ENCODE data around the gene CHCHD10. TPM values are rescaled to one million over a fixed set of nuclear protein-coding genes. Genes with fewer than 3 reads are reported as not detected.

Gene CHCHD10
- total and polyA plus RNA-seq, 2 of the 13 experiments (the other 11 are each of a cell fraction or from before 2014, with no cell fraction given): 37.0 to 62.8 TPM

DNA sequence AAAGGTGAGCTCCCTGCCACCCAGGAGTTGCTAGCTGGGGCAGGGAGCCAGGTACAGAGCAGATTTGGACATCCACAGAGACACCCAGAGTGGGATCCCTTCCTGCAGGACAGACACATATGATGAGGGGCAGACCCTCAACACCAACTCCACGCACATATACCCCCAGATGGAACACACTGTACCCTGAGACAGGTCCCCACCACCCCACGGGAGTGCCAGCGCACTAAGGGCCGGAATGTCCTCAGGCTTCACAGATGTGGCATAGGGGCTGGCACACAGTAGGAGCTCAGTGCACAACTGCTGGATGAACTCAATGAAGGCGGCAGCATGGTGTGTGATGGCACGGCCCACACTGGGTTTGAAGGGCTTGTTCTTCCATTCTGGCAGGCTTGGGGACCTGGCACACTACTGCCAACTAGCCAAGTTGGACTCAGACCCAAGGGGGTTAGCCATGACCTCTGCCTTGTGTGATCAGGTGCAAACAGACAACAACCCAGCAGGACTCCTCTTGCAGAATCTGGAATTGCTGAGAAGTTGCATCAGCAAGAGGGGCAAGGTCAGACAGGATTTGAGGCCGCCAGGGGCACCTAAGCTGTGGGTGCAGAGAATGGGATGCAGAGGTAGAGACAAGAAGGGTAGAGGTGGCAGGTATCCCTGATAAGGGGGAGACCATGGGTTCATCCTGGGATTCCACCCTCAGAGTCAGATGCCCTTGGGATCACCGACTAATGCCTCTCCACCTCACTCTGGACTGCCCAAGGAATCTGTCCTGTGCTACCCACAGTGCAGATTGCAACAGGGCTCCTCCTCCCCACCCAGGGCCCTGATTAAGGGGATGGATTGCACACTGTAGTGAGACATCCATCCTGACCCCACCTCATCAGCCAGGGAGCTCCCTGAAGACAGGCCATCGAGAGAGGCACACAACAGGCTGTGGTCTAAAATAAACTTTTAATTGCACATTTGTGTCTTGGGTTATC lies 2.6 kb downstream of the CHCHD10 start (continued):
- TF ChIP-seq RBFOX2 (IDR thresholded peaks at IDR 0.05; ENCODE audit: low read depth, low read length): no peak
- TF ChIP-seq ZNF468 (CRISPR knock-in tag; IDR thresholded peaks at IDR 0.05): no peak
- TF ChIP-seq ZNF224 (CRISPR knock-in tag; IDR thresholded peaks at IDR 0.05): 0 out of 2 replicates have a peak, but pooled peaks have one; percentile 60
- TF ChIP-seq PLRG1 (conservative IDR thresholded peaks at IDR 0.05): no peak
- no peak for TF ChIP-seq ZSCAN21 (CRISPR knock-in tag; IDR thresholded peaks at IDR 0.05; ENCODE audit: borderline replicate concordance)
- TF ChIP-seq, protein P1, sequence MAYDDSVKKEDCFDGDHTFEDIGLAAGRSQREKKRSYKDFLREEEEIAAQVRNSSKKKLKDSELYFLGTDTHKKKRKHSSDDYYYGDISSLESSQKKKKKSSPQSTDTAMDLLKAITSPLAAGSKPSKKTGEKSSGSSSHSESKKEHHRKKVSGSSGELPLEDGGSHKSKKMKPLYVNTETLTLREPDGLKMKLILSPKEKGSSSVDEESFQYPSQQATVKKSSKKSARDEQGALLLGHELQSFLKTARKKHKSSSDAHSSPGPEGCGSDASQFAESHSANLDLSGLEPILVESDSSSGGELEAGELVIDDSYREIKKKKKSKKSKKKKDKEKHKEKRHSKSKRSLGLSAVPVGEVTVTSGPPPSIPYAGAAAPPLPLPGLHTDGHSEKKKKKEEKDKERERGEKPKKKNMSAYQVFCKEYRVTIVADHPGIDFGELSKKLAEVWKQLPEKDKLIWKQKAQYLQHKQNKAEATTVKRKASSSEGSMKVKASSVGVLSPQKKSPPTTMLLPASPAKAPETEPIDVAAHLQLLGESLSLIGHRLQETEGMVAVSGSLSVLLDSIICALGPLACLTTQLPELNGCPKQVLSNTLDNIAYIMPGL (CRISPR knock-in tag; IDR thresholded peaks at IDR 0.05; ENCODE audit: borderline replicate concordance in 1 of 2, low read depth in 1 of 2): 0 out of 4 replicates have a peak, but pooled peaks of 1 of the 2 experiments have one; percentile 17
- TF ChIP-seq ZNF782 (CRISPR knock-in tag; IDR thresholded peaks at IDR 0.05; ENCODE audit: borderline replicate concordance): no peak
- no peak for TF ChIP-seq NFYB (CRISPR knock-in tag; IDR thresholded peaks at IDR 0.05)
- TF ChIP-seq MAZ (IDR thresholded peaks at IDR 0.05; ENCODE audit: borderline replicate concordance, low read depth, low read length): no peak
- TF ChIP-seq MAZ (CRISPR knock-in tag; IDR thresholded peaks at IDR 0.05; ENCODE audit: low read depth): peak; percentile 82
- peak; percentile 72 for TF ChIP-seq NCOA2 (CRISPR knock-in tag; IDR thresholded peaks at IDR 0.05)
- TF ChIP-seq, protein P2, sequence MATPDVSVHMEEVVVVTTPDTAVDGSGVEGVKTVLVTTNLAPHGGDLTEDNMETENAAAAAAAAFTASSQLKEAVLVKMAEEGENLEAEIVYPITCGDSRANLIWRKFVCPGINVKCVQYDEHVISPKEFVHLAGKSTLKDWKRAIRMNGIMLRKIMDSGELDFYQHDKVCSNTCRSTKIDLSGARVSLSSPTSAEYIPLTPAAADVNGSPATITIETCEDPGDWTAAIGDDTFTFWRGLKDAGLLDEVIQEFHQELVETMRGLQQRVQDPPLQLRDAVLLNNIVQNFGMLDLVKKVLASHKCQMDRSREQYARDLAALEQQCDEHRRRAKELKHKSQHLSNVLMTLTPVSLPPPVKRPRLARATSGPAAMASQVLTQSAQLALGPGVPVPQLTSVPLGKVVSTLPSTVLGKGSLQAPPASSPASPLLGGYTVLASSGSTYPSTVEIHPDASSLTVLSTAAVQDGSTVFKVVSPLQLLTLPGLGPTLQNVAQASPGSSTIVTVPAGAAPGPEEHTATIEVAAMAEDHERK (CRISPR knock-in tag; IDR thresholded peaks at IDR 0.05; ENCODE audit: low read depth): no peak
- TF ChIP-seq, protein P3, sequence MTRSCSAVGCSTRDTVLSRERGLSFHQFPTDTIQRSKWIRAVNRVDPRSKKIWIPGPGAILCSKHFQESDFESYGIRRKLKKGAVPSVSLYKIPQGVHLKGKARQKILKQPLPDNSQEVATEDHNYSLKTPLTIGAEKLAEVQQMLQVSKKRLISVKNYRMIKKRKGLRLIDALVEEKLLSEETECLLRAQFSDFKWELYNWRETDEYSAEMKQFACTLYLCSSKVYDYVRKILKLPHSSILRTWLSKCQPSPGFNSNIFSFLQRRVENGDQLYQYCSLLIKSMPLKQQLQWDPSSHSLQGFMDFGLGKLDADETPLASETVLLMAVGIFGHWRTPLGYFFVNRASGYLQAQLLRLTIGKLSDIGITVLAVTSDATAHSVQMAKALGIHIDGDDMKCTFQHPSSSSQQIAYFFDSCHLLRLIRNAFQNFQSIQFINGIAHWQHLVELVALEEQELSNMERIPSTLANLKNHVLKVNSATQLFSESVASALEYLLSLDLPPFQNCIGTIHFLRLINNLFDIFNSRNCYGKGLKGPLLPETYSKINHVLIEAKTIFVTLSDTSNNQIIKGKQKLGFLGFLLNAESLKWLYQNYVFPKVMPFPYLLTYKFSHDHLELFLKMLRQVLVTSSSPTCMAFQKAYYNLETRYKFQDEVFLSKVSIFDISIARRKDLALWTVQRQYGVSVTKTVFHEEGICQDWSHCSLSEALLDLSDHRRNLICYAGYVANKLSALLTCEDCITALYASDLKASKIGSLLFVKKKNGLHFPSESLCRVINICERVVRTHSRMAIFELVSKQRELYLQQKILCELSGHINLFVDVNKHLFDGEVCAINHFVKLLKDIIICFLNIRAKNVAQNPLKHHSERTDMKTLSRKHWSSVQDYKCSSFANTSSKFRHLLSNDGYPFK (CRISPR knock-in tag; IDR thresholded peaks at IDR 0.05; ENCODE audit: borderline replicate concordance): no peak
- no peak for TF ChIP-seq FOXM1 (CRISPR knock-in tag; IDR thresholded peaks at IDR 0.05)
- TF ChIP-seq, protein P4, sequence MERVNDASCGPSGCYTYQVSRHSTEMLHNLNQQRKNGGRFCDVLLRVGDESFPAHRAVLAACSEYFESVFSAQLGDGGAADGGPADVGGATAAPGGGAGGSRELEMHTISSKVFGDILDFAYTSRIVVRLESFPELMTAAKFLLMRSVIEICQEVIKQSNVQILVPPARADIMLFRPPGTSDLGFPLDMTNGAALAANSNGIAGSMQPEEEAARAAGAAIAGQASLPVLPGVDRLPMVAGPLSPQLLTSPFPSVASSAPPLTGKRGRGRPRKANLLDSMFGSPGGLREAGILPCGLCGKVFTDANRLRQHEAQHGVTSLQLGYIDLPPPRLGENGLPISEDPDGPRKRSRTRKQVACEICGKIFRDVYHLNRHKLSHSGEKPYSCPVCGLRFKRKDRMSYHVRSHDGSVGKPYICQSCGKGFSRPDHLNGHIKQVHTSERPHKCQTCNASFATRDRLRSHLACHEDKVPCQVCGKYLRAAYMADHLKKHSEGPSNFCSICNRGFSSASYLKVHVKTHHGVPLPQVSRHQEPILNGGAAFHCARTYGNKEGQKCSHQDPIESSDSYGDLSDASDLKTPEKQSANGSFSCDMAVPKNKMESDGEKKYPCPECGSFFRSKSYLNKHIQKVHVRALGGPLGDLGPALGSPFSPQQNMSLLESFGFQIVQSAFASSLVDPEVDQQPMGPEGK (CRISPR knock-in tag; IDR thresholded peaks at IDR 0.05): peak; percentile 59; the same call in 1 of the 2 replicates
- TF ChIP-seq ZSCAN29 (CRISPR knock-in tag; conservative IDR thresholded peaks at IDR 0.05): no peak
- TF ChIP-seq NR2C2 (CRISPR knock-in tag; IDR thresholded peaks at IDR 0.05; ENCODE audit: borderline replicate concordance): peak; percentile 95
- TF ChIP-seq ZNF781 (CRISPR knock-in tag; IDR thresholded peaks at IDR 0.05; ENCODE audit: borderline replicate concordance, not compliant biosample characterization): no peak
- TF ChIP-seq IKZF1 (IDR thresholded peaks at IDR 0.05): no peak
